Esophagus squamous epithelium (tissue), 5 donors: ENCODE measurements around the gene TCP11L2. TPM values are rescaled to one million over a fixed set of nuclear protein-coding genes. Genes with fewer than 3 reads are reported as not detected.

Source experiments
- DNase-seq: peaks from one replicate; lab custom pipeline; 2025; lab: John Stamatoyannopoulos, UW
- H3K27ac ChIP-seq, 4 donors: fragments of 200-600 bp; sonication (generic); one replicate each; pipeline ENCODE4 v1.5.1; 2016 to 2019; ENCODE audit warnings: mild to moderate bottlenecking in 1 of 4
- H3K27me3 ChIP-seq, 4 donors: fragments of 200-600 bp; sonication (generic); 1 replicate in 3 of 4; 2 replicates in 1 of 4; pipeline versions ENCODE4 v1.5.1 to v1.6.0; 2017 to 2021; ENCODE audit warnings: antibody characterized with exemption in 1 of 4
- H3K36me3 ChIP-seq, 3 donors: fragments of 200-600 bp; sonication (generic); one replicate each; pipeline ENCODE4 v1.5.1; 2016 to 2019
- H3K4me1 ChIP-seq, 3 donors: fragments of 200-600 bp; sonication (generic); one replicate each; pipeline ENCODE4 v1.5.1; 2017 to 2019
- H3K4me3 ChIP-seq, 4 donors: fragments of 200-600 bp; sonication (generic); 1 replicate in 3 of 4; 2 replicates in 1 of 4; pipeline ENCODE4 v1.5.1; 2016 to 2019; ENCODE audit warnings: mild to moderate bottlenecking in 2 of 4, moderate library complexity in 1 of 4
- H3K9me3 ChIP-seq, 3 donors: fragments of 200-600 bp; sonication (generic); one replicate each; pipeline ENCODE4 v1.5.1; 2016 to 2019
- CTCF ChIP-seq, 6 experiments: fragments of 450-650 bp in 4 of 6; fragments of 200-600 bp in 2 of 6; sonication (generic) in 2 of 6; IDR thresholded peaks; one replicate each; pipeline ENCODE4 v1.5.1; 2016 to 2019; ENCODE audit warnings: antibody characterized with exemption in 6 of 6, mild to moderate bottlenecking in 4 of 6, moderate library complexity in 4 of 6
- POLR2A ChIP-seq, 4 donors: fragments of 450-650 bp; IDR thresholded peaks; one replicate each; pipeline ENCODE4 v1.6.1; 2017; ENCODE audit warnings: antibody characterized with exemption in 4 of 4, mild to moderate bottlenecking in 4 of 4, moderate library complexity in 3 of 4
- WGBS, 2 donors: methylation state at CpG; one replicate each; pipeline ENCODE4 v1.1.5; 2018; 5-methylcytosine and 5-hydroxymethylcytosine counted together
- intact Hi-C: fragments of 100-400 bp; cut with DNase I; formaldehyde crosslinking; loops from one replicate; pipeline ENCODE4 v1.15.0; 2022
- total RNA-seq, 4 donors: library from RNA; depleted of rRNA; stranded (reverse); fragments of >200 nt; gene quantifications; one replicate each; pipeline ENCODE4 v1.1.0, GENCODE V29; 2016
- donor health status: DM: yes; HTN: yes; CAD: no.

Gene TCP11L2
- total RNA-seq, 4 donors from 2014 or later, result 17.3 to 52.8 (median 27.7) TPM

GRCh38 chr12:106344131-106344530, 41.6 kb downstream of the TCP11L2 start:
- peaks cover 9 to 40% (median 12%) of the 10 kb centered on the region in 3 donors for H3K4me1 ChIP-seq
- no peak overlapping the region for H3K4me3 ChIP-seq
- peaks cover 0 to 60% (median 0%) of the 10 kb centered on the region in 3 donors for H3K36me3 ChIP-seq
- no peaks in the 10 kb centered on the region for H3K9me3 ChIP-seq
- 87 to 94% methylated on average over 5 of the region's 5 CpGs for WGBS, 2 donors
- no peak for TF ChIP-seq POLR2A (IDR thresholded peaks at IDR 0.05)
- TF ChIP-seq CTCF (IDR thresholded peaks at IDR 0.05), result no peak
- intact Hi-C loops, result loop anchor here (10.0 kb wide), 1 partner anchor 119 kb away; no protein-coding TSS in a partner anchor
- H3K27me3 ChIP-seq, result no peaks in the 10 kb centered on the region
- H3K27ac ChIP-seq, result peak overlapping the region in 2 of 4 donors; percentile 78 to 85
- DNase-seq, result no peak

- H3K4me1 ChIP-seq, result peaks cover 9 to 40% (median 12%) of the 10 kb centered on the region in 3 donors
- 61 to 67% methylated on average over 3 to 4 of the region's 5 CpGs for WGBS, 2 donors
- TF ChIP-seq POLR2A (IDR thresholded peaks at IDR 0.05) (no peak), CTCF (IDR thresholded peaks at IDR 0.05) (peak in 4 of 6 experiments; percentile 20 to 55 (median 39))
- intact Hi-C loops, result loop anchor here (10.0 kb wide), 1 partner anchor 121 kb away; no protein-coding TSS in a partner anchor
- DNase-seq, result no peak
- H3K36me3 ChIP-seq, result peaks cover 0 to 62% (median 0%) of the 10 kb centered on the region in 3 donors
- no peak overlapping the region for H3K4me3 ChIP-seq
- no peak overlapping the region for H3K27ac ChIP-seq
- H3K9me3 ChIP-seq, result no peaks in the 10 kb centered on the region
- H3K27me3 ChIP-seq, result no peaks in the 10 kb centered on the region
Measured at GRCh38 chr12:106345746-106346145, 43.2 kb downstream of the TCP11L2 start.

DNA sequence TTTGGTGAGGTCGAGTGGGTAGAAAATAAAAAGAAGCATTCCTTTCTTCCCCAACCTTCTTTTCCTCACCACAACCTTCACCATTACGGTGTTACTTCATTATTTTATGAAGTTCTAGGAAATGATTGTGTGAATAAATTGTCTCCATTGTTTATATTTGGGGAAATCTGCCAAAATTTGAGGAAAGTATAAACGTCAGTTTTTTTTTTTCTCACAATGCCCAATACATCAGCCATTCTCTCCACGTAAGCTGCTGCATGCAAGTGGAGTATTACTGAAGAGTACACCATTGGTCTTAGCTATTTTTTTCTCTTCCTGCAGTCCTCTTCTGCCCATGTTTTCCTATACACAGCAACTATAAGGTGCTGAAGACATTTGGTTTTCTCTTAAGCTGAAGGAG, 45.9 kb downstream of the TCP11L2 start:
- DNase-seq, result no peak
- 48 to 53% methylated on average over 4 of the region's 4 CpGs for WGBS, 2 donors
- Histone ChIP-seq H3K9me3 (no peaks in the 10 kb centered on the region), H3K36me3 (peaks cover 0 to 46% (median 0%) of the 10 kb centered on the region in 3 donors), H3K27me3 (no peaks in the 10 kb centered on the region), H3K27ac (no peak overlapping the region), H3K4me1 (peaks cover 0 to 14% (median 3%) of the 10 kb centered on the region in 3 donors), H3K4me3 (no peak overlapping the region)
- intact Hi-C loops, result loop anchor here (10.0 kb wide), 1 partner anchor 124 kb away; no protein-coding TSS in a partner anchor
- TF ChIP-seq POLR2A (IDR thresholded peaks at IDR 0.05) (no peak), CTCF (IDR thresholded peaks at IDR 0.05) (no peak)

- H3K4me1 ChIP-seq, result peaks cover 0 to 15% (median 0%) of the 10 kb centered on the region in 3 donors
- peaks cover 0 to 5% (median 0%) of the 10 kb centered on the region in 3 donors for H3K36me3 ChIP-seq
- no peak for TF ChIP-seq CTCF (IDR thresholded peaks at IDR 0.05)
- no peak for TF ChIP-seq POLR2A (IDR thresholded peaks at IDR 0.05)
- no peaks in the 10 kb centered on the region for H3K9me3 ChIP-seq
- H3K27me3 ChIP-seq, result no peaks in the 10 kb centered on the region
- DNase-seq, result no peak
- no peak overlapping the region for H3K4me3 ChIP-seq
- intact Hi-C loops, result loop anchor here (10.0 kb wide), 1 partner anchor 48 kb away; the partner anchor contains the start of gene TCP11L2
- no peak overlapping the region for H3K27ac ChIP-seq
- 82 to 85% methylated on average over 6 of the region's 6 CpGs for WGBS, 2 donors
Measured at GRCh38 chr12:106353175-106353574, 50.6 kb downstream of the TCP11L2 start.

DNA sequence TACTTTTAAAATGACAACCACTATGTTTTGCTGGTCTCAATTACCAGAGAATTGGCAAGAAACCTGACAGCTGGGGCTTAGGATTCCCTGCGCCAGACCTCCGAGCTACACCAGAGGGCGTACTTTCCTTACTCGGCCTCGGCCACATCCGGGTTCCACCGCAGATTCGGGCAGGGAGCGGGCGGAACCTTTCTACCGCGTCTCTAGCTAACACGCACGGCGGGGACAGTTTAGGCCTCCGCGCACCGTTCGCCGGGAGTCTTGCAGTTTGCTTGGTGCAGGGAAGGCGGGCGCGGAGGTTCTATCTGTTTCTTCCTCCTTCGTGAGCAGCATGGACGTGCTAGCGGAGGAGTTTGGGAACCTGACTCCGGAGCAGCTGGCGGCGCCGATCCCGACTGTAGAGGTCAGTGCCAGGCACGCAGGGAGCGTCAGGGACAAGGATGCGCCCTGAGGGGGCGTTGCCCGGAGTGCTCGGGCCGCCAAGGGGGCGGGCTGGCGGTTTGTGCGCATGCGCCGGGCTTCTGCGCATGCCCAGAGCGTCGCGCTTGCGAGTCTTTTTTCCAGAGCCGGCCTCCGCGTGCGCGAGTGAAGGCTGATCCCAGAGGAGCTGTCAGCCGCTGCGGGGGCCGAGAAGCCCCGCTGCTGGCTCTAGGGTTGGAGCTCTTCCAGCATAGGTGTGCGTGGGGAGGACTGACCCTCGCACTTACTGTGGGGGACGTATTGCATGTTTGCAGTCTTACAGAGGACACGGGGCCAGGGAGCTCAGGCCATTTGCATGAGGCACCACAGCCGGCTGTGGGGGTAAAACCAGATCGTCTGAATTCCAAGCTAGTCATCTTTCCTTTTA, 55.2 kb downstream of the TCP11L2 start, which contains the start of gene POLR3B:
TSS of gene POLR3B (plus strand) at position 200 of the 847 bp plus-strand sequence. CDS start at position 332, 132 bp downstream.
- no peaks in the 10 kb centered on the region for H3K9me3 ChIP-seq

More for the DNA sequence above, 55.2 kb downstream of the TCP11L2 start, which contains the start of gene POLR3B:
- 2 to 3% methylated on average over 12 to 16 of the region's 63 CpGs for WGBS, 2 donors
- TF ChIP-seq CTCF (IDR thresholded peaks at IDR 0.05) (peak; percentile 86 to 96 (median 92)), POLR2A (IDR thresholded peaks at IDR 0.05) (peak in 3 of 4 donors; percentile 41 to 79 (median 74))
- intact Hi-C loops, result loop anchor here (10.0 kb wide), 1 partner anchor 53 kb away; the partner anchor contains the start of gene TCP11L2
- DNase-seq, result peak; percentile 87
- Histone ChIP-seq H3K27me3 (no peaks in the 10 kb centered on the region), H3K27ac (peak within 1 kb of the TSS; percentile 84 to 95 (median 92)), H3K4me3 (peak within 1 kb of the TSS; percentile 54 to 82 (median 70)), H3K4me1 (peaks cover 7 to 38% (median 11%) of the 10 kb centered on the region in 3 donors), H3K36me3 (no peaks in the 10 kb centered on the region)
